Measurements from ENCODE around the gene DGKE.

- TF ChIP-seq POLR2AphosphoS5 (IDR thresholded peaks at IDR 0.05; ENCODE audit: low read depth, low read length) (no peak), SIN3A (IDR thresholded peaks at IDR 0.05; ENCODE audit: borderline replicate concordance, insufficient read depth, low read length) (no peak)
Observed at GRCh38 chr17:56897646-56898424, 63.9 kb downstream of the DGKE start.
